NCI-H2029 treated with DMSO at 0.1 percent for 48 hours (cell line): Measurements from ENCODE around the gene EVC.
"Not testable (repeated sequence)": the region's sequence is repeated elsewhere in the genome, so short reads cannot be mapped to it uniquely, and the experiment has no call there.

Source experiments
- DNase-seq: peaks from one replicate; lab custom pipeline; 2025; lab: John Stamatoyannopoulos, UW

Gene EVC

GRCh38 chr4:5708449-5709206 is 2.4 kb upstream of the EVC start, which contains the start of gene EVC2:
TSS of gene EVC2 (minus strand) at chr4:5708559. CDS start at chr4:5708513, 46 bp downstream.
- DNase-seq: no peak

GRCh38 chr4:5709207-5709575 is 1.8 kb upstream of the EVC start:
- DNase-seq: no peak

GRCh38 chr4:5710065-5710960 is 688 bp upstream of the EVC start:
- no peak for DNase-seq

- DNase-seq: no peak
These were observed 631 bp downstream of the EVC start for GRCh38 chr4:5711479-5712184.

GRCh38 chr4:5712517-5712916 is 1.5 kb downstream of the EVC start:
- DNase-seq: no peak

GRCh38 chr4:5712931-5713330 is 1.9 kb downstream of the EVC start:
- no peak for DNase-seq

- DNase-seq: no peak
These were observed 2.9 kb downstream of the EVC start for GRCh38 chr4:5713861-5714260.

GRCh38 chr4:5715357-5715756 is 4.4 kb downstream of the EVC start:
- DNase-seq: no peak

GRCh38 chr4:5716391-5716790 is 5.4 kb downstream of the EVC start:
- no peak for DNase-seq

- DNase-seq: no peak
These were observed 6.6 kb downstream of the EVC start for GRCh38 chr4:5717449-5718158.

GRCh38 chr4:5718411-5718810 is 7.4 kb downstream of the EVC start:
- DNase-seq: no peak

GRCh38 chr4:5719350-5720055 is 8.5 kb downstream of the EVC start:
- no peak for DNase-seq

GRCh38 chr4:5720157-5720850 is 9.3 kb downstream of the EVC start:
- DNase-seq: no peak

GRCh38 chr4:5720980-5721379 is 10.0 kb downstream of the EVC start:
- DNase-seq: no peak

GRCh38 chr4:5721923-5722322 is 10.9 kb downstream of the EVC start:
- DNase-seq: no peak

- DNase-seq: no peak
These were observed 11.3 kb downstream of the EVC start for GRCh38 chr4:5722328-5722727.

- DNase-seq: no peak
These were observed 13.4 kb downstream of the EVC start for GRCh38 chr4:5724377-5724776.

- DNase-seq: not testable (repeated sequence)
These were observed 17.4 kb downstream of the EVC start for GRCh38 chr4:5728412-5728811.

- DNase-seq: no peak
These were observed 19.4 kb downstream of the EVC start for GRCh38 chr4:5730436-5730835.
